Aorta (tissue), 5 donors: ENCODE measurements around the gene EPHA6. TPM values are rescaled to one million over a fixed set of nuclear protein-coding genes. Genes with fewer than 3 reads are reported as not detected.

Source experiments
- ATAC-seq: fragments of 200-7000 bp; cut with Tn5 transposase; one replicate; pipeline ENCODE4 v1.9.1; 2022; ENCODE audit warnings: moderate library complexity; ENCODE audit not compliant: low FRiP score
- DNase-seq, 2 donors: peaks; one replicate each; pipeline ENCODE4 v3.0.0-alpha.2; 2020
- H3K27ac ChIP-seq, 2 donors: one replicate each; pipeline ENCODE4 v1.5.1; 2013; ENCODE audit warnings: low read length in 2 of 2, mild to moderate bottlenecking in 2 of 2, moderate library complexity in 2 of 2, control low read depth in 1 of 2, inconsistent platforms in 1 of 2, low read depth in 1 of 2
- H3K27me3 ChIP-seq, 2 donors: one replicate each; pipeline ENCODE4 v1.6.1; 2013; ENCODE audit warnings: control low read depth in 1 of 2, low read length in 1 of 2, mild to moderate bottlenecking in 1 of 2, moderate library complexity in 1 of 2; ENCODE audit not compliant: insufficient read depth in 2 of 2, control insufficient read depth in 1 of 2
- H3K36me3 ChIP-seq, 2 donors: one replicate each; pipeline ENCODE4 v1.6.1; 2013; ENCODE audit warnings: control low read depth in 1 of 2, low read length in 1 of 2, mild to moderate bottlenecking in 1 of 2; ENCODE audit not compliant: insufficient read depth in 2 of 2, control insufficient read depth in 1 of 2
- H3K4me1 ChIP-seq, 2 donors: one replicate each; pipeline ENCODE4 v1.6.1; 2013; ENCODE audit warnings: low read length in 2 of 2, control low read depth in 1 of 2, mild to moderate bottlenecking in 1 of 2, moderate library complexity in 1 of 2; ENCODE audit not compliant: insufficient read depth in 2 of 2, control insufficient read depth in 1 of 2
- H3K4me3 ChIP-seq, 2 donors: one replicate each; pipeline ENCODE4 v1.5.1; 2013; ENCODE audit warnings: low read length in 2 of 2, control low read depth in 1 of 2, mild to moderate bottlenecking in 1 of 2
- H3K9me3 ChIP-seq: one replicate; pipeline ENCODE4 v1.6.1; 2013; ENCODE audit warnings: mild to moderate bottlenecking, low read length; ENCODE audit not compliant: control insufficient read depth
- WGBS, 2 donors: extraction: QIAGEN DNeasy Blood & Tissue Kit; methylation state at CpG; one replicate each; pipeline ENCODE4 v1.1.7; 2013; 5-methylcytosine and 5-hydroxymethylcytosine counted together
- intact Hi-C, 2 donors: fragments of 100-400 bp; cut with DNase I; formaldehyde crosslinking; loops; one replicate each; pipeline versions ENCODE4 v1.14.2 to v1.15.0; 2022
- polyA plus RNA-seq, 2 donors: library from polyadenylated mRNA; stranded (reverse); fragments of 200-250 nt; gene quantifications; one replicate each; pipeline ENCODE4 v1.2.3, GENCODE V29; 2013
- total RNA-seq, 2 donors: library from RNA; stranded (reverse); fragmentation: NEBNext Ultra II Directional; extraction: Animal tissue kit (Norgen Biotek cat#: 25700); gene quantifications; one replicate each; pipeline ENCODE4 v1.2.1, GENCODE V29; 2021
- donor health status: healthy with polysubstance abuse.
- donor health status: Bipolar disorder and iron deficiency.
- donor health status: DM: no; HTN: no; CAD: no.
- donor health status: DM: no; HTN: no; CAD: no.
- donor health status: DM: yes; HTN: yes; CAD: no.

Gene EPHA6
- total and polyA plus RNA-seq, 4 donors, result 0.33 to 2.8 (median 1.8) TPM; not detected in 1

- H3K4me1 ChIP-seq, result no peaks in the 10 kb centered on the region
- intact Hi-C loops, result no loop called here
- no peak overlapping the region for H3K27ac ChIP-seq
- DNase-seq (no peak), ATAC-seq (no peak)
- H3K9me3 ChIP-seq, result peaks cover 2% of the 10 kb centered on the region
- 36 to 42% methylated on average over 2 of the region's 2 CpGs for WGBS, 2 donors
- no peaks in the 10 kb centered on the region for H3K36me3 ChIP-seq
- no peaks in the 10 kb centered on the region for H3K27me3 ChIP-seq
- no peak overlapping the region for H3K4me3 ChIP-seq
Observed at GRCh38 chr3:97687734-97688133, 873.3 kb downstream of the EPHA6 start.

- Histone ChIP-seq H3K27ac (no peak overlapping the region), H3K36me3 (no peaks in the 10 kb centered on the region), H3K4me3 (no peak overlapping the region), H3K9me3 (peaks cover 2% of the 10 kb centered on the region), H3K4me1 (no peaks in the 10 kb centered on the region), H3K27me3 (no peaks in the 10 kb centered on the region)
- ATAC-seq (no peak), DNase-seq (no peak)
- intact Hi-C loops, result no loop called here
- 85 to 90% methylated on average over 4 of the region's 4 CpGs for WGBS, 2 donors
Observed at GRCh38 chr3:97689111-97689510, 874.7 kb downstream of the EPHA6 start.

GRCh38 chr3:97689962-97690361 is 875.6 kb downstream of the EPHA6 start:
- ATAC-seq (no peak), DNase-seq (no peak)
- peaks cover 2% of the 10 kb centered on the region for H3K9me3 ChIP-seq
- intact Hi-C loops, result no loop called here
- no peaks in the 10 kb centered on the region for H3K4me1 ChIP-seq
- H3K36me3 ChIP-seq, result no peaks in the 10 kb centered on the region
- no peaks in the 10 kb centered on the region for H3K27me3 ChIP-seq
- no peak overlapping the region for H3K27ac ChIP-seq
- H3K4me3 ChIP-seq, result no peak overlapping the region

- ATAC-seq (no peak), DNase-seq (no peak)
- Histone ChIP-seq H3K36me3 (no peaks in the 10 kb centered on the region), H3K4me3 (no peak overlapping the region), H3K9me3 (peaks cover 2% of the 10 kb centered on the region), H3K4me1 (no peaks in the 10 kb centered on the region), H3K27ac (no peak overlapping the region), H3K27me3 (no peaks in the 10 kb centered on the region)
- WGBS, 2 donors, result 67 to 70% methylated on average over 1 of the region's 1 CpG
- intact Hi-C loops, result no loop called here
Observed at GRCh38 chr3:97691354-97691753, 877.0 kb downstream of the EPHA6 start.

- Histone ChIP-seq H3K9me3 (peaks cover 2% of the 10 kb centered on the region), H3K36me3 (no peaks in the 10 kb centered on the region), H3K27me3 (no peaks in the 10 kb centered on the region), H3K4me3 (no peak overlapping the region), H3K27ac (no peak overlapping the region), H3K4me1 (no peaks in the 10 kb centered on the region)
- WGBS, 2 donors, result 9 to 34% methylated on average over 5 of the region's 5 CpGs
- DNase-seq, result no peak
- ATAC-seq, result no peak
- intact Hi-C loops, result no loop called here
Observed at GRCh38 chr3:97692389-97692788, 878.0 kb downstream of the EPHA6 start.

GRCh38 chr3:97692831-97693230 is 878.4 kb downstream of the EPHA6 start:
- 14 to 33% methylated on average over 2 of the region's 2 CpGs for WGBS, 2 donors
- H3K36me3 ChIP-seq, result no peaks in the 10 kb centered on the region

GRCh38 chr3:97694876-97695275 is 880.5 kb downstream of the EPHA6 start:
- no peaks in the 10 kb centered on the region for H3K4me1 ChIP-seq
- 48 to 53% methylated on average over 1 of the region's 1 CpG for whole genome bisulfite sequencing, 2 donors
- no peak for DNase-seq
- ATAC-seq, result no peak
- no peaks in the 10 kb centered on the region for H3K27me3 ChIP-seq
- no peak overlapping the region for H3K27ac ChIP-seq
- intact Hi-C loops, result no loop called here
- no peak overlapping the region for H3K4me3 ChIP-seq
- H3K36me3 ChIP-seq, result no peaks in the 10 kb centered on the region
- H3K9me3 ChIP-seq, result no peaks in the 10 kb centered on the region

More at GRCh38 chr3:97692831-97693230, 878.4 kb downstream of the EPHA6 start:
- Histone ChIP-seq H3K4me1 (no peaks in the 10 kb centered on the region), H3K4me3 (no peak overlapping the region), H3K9me3 (peaks cover 2% of the 10 kb centered on the region), H3K27ac (no peak overlapping the region), H3K27me3 (no peaks in the 10 kb centered on the region)
- ATAC-seq (no peak), DNase-seq (no peak)
- intact Hi-C loops, result no loop called here

- WGBS, 2 donors, result 26 to 30% methylated on average over 5 of the region's 5 CpGs
- no peak overlapping the region for H3K4me3 ChIP-seq
- no peaks in the 10 kb centered on the region for H3K4me1 ChIP-seq
- no peaks in the 10 kb centered on the region for H3K9me3 ChIP-seq
- ATAC-seq (no peak), DNase-seq (no peak)
- H3K27me3 ChIP-seq, result no peaks in the 10 kb centered on the region
- no peak overlapping the region for H3K27ac ChIP-seq
- intact Hi-C loops, result no loop called here
- no peaks in the 10 kb centered on the region for H3K36me3 ChIP-seq
Observed at GRCh38 chr3:97698691-97699090, 884.3 kb downstream of the EPHA6 start.

GRCh38 chr3:97699889-97700288 is 885.5 kb downstream of the EPHA6 start:
- Histone ChIP-seq H3K4me1 (no peaks in the 10 kb centered on the region), H3K36me3 (no peaks in the 10 kb centered on the region), H3K4me3 (no peak overlapping the region), H3K27ac (no peak overlapping the region), H3K9me3 (no peaks in the 10 kb centered on the region), H3K27me3 (no peaks in the 10 kb centered on the region)
- 94 to 100% methylated on average over 2 of the region's 2 CpGs for WGBS, 2 donors
- no peak for DNase-seq
- ATAC-seq, result no peak
- intact Hi-C loops, result no loop called here
